GM18517 (cell line): ENCODE results near the gene MEIOSIN.
"Not testable (repeated sequence)": the region's sequence is repeated elsewhere in the genome, so short reads cannot be mapped to it uniquely, and the experiment has no call there.

Source experiments
- ATAC-seq: cut with Tn5 transposase; IDR thresholded peaks from one replicate; pipeline ENCODE4 v1.9.1; 2021; ENCODE audit warnings: mild to moderate bottlenecking, moderate library complexity; ENCODE audit not compliant: unreplicated experiment

Gene MEIOSIN

DNA sequence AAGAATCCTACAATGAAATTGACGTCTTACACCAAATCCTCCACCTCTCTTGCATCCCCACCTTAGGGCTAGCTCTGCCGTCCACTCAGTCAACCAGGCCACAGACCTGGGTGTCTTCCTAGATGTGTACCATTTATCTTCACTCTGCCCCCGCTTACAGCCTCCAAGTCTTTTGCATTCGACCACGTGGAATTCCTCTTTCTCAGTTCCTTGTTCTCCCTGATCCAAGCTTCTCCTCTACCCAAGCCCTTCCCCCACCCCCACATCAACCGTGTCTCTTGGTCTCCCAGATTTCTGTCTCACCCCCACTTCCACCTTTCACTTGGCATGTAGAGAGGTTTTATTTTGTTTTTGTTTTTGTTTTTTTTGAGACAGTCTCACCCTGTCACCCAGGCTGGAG lies 60.6 kb downstream of the MEIOSIN start:
- no peak for ATAC-seq

DNA sequence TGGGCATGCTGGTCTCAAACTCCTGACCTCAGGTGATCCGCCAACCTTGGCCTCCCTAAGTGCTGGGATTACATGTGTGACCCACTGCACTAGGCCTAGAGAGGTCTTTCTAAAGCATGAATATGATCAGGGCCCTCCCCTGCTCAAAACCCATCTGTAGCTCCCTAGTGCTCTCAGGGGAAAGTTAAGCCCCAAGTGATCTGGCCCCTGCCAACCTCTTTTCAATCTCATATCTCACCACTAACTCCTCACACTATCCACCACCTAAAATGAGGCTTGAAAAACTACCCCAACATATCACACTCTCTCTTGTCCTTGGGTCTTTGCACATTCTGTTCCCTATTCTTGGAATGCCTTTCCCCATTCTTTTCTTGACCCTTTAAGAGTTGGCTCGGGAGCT lies 61.4 kb downstream of the MEIOSIN start:
- ATAC-seq = no peak

GRCh38 chr19:45798995-45799517 lies 65.8 kb downstream of the MEIOSIN start:
- ATAC-seq = no peak

DNA sequence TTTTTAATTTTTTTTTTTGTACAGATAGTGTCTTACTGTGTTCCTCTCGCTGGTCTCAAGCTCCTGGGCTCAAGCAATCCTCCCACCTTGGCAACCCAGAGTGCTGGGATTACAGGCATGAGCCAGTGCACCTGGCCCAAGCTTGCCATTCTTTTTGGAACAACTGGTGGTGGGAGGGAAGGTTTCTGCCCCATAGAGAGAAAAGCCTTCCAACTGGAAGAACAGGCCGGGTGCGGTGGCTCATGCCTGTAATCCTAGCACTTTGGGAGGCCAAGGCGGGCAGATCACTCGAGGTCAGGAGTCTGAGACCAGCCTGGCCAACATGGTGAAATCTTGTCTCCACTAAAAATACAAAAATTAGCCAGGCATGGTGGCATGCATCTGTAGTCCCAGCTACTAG lies 66.3 kb downstream of the MEIOSIN start:
- not testable (repeated sequence) for ATAC-seq

DNA sequence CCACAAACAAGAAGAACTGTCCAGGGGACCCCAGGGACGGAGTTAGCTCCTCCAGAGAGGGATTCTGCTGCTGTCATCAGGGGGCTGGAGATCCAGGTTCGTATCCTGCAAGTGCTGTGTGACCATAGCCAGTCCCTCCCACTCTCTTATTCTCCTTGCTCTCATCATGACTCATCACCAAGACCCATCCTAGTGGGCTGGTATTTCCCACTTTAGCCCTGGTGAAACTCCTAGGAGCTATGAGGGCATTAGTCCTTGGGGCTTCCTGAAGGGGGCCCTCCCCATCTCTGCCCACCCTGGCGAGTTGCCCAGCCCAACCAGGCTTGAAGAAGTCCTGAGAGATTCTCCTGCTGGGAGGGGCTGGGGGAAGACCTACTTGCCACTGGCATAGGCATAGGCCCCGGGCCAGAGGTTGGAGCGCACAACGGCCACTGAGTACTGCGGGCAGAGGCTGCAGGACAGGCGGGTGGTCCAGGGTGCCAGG lies 66.9 kb downstream of the MEIOSIN start:
- ATAC-seq = no peak

DNA sequence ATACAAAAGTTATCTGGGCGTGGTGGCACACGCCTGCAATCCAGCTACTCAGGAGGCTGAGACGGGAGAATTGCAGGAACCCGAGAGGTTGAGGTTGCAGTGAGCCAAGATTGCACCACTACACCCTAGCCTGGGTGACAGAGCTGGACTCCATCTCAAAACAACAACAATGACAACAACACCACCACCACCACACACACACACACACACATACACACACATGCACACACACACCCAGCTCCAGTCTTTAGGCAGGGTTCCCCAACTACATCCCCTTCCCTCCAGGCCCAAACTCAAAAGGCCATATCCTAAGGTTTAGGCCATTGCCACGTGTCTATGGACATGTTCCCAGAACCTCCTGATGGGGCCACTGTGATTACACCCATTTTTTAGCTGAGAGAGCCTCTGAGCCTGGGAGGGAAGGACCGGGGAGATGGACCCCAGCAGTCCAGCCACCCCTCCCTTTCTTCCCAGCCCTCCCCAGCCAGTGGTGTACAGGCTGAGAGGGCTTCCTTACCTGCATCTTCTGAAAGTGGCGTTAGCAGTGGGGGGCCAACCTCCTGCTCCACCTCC lies 68.5 kb downstream of the MEIOSIN start:
- ATAC-seq = no peak

DNA sequence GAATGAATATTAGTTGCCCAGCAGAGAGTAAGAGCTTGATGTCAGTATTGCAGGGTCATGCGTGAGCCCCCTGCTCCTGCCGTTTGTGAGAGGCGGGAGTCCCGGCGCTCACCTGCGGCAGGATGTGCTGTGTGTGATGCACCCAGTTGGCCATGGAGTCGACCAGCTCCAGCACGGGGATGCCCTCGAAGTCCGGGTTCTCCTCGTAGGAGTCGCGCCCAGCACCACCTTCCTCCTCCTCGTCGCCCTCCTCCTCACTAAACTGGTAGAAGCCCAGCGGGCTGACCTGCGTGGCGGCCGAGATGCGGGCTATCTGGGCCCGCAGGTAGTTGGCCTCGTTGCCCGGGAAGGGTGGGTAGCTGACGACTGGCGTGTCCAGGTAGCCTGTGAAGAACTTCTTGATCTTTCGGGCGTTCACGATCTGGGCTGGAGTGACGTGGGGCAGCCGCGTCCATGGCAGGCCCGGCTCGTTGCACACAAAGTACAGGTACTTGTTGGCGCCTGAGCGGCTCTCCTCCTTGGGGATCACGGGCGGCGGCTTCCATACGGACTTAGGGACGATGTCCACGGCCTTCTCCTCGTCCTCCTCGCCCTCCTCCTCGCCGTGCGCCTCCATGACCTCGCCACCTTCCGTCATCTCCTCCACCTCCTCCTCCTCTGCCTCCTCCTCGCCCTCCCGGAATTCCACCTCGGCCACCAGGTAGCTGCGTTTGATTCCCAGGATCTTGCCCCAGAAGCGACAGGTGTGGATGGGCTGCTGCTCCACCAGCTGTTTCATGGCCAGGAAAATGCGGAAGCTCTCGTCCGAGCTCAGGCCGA lies 71.1 kb downstream of the MEIOSIN start:
- no peak for ATAC-seq

DNA sequence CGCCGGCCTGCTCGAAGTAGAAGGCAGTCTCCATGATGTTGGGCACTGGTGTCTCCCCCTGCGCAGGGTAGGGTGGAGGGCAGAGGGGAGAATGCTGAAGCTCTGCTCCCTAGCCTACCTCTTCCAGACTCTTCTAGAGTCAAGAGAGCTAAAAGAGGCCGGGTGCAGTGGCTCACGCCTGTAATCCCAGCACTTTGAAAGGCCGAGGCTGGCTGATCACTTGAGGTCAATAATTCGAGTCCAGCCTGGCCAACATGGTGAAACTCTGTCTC lies 71.7 kb downstream of the MEIOSIN start:
- no peak for ATAC-seq

GRCh38 chr19:45805719-45806118 lies 72.5 kb downstream of the MEIOSIN start:
- ATAC-seq = no peak

GRCh38 chr19:45809643-45810159 lies 76.5 kb downstream of the MEIOSIN start:
- ATAC-seq = no peak

- ATAC-seq = no peak
These were observed 79.1 kb downstream of the MEIOSIN start for GRCh38 chr19:45812297-45812696.
